SK-N-SH (cell line): Measurements from ENCODE around the gene FSTL5. TPM values are rescaled to one million over a fixed set of nuclear protein-coding genes. Genes with fewer than 3 reads are reported as not detected.

Experiments used
- CTCF ChIA-PET: fragments of 300-600, 350-600 bp; formaldehyde crosslinking; extraction: SDS; loops from one replicate; lab custom pipeline; 2021; lab: Yijun Ruan, JAX
- POLR2A ChIA-PET: fragments of 350-600 bp; sonication (Branson Sonifier 250); formaldehyde crosslinking; extraction: SDS; loops from one replicate; lab custom pipeline; 2020; ENCODE audit warnings: antibody characterized with exemption, inconsistent platforms; lab: Yijun Ruan, JAX
- DNase-seq: peaks from one replicate; pipeline ENCODE4 v3.0.0; 2012
- H2AFZ ChIP-seq: fragments of 200-600 bp; sonication (generic); 2 replicates; pipeline ENCODE4 v1.8.1; 2016; ENCODE audit warnings: antibody characterized with exemption, mild to moderate bottlenecking, low read depth
- H3F3A ChIP-seq: fragments of 200-600 bp; sonication (generic); replicated peaks from 2 replicates; pipeline ENCODE3; 2016; ENCODE audit warnings: antibody characterized with exemption, mild to moderate bottlenecking; ENCODE audit not compliant: insufficient read depth
- H3K27ac ChIP-seq, 2 experiments: fragments of 200-500 bp in 1 of 2; fragments of 200-600 bp in 1 of 2; sonication (Bioruptor generic) in 1 of 2; sonication (generic), shearing (Covaris generic) in 1 of 2; 2 replicates each; pipeline versions ENCODE4 v1.5.1 to v1.6.1; 2014 to 2016; ENCODE audit warnings: low read depth in 2 of 2, inconsistent platforms in 1 of 2, low read length in 1 of 2, mild to moderate bottlenecking in 1 of 2, mixed read lengths in 1 of 2
- H3K27me3 ChIP-seq: fragments of 200-600 bp; sonication (generic), shearing (Covaris generic); 2 replicates; pipeline ENCODE4 v1.6.1; 2016; ENCODE audit warnings: mixed run types; ENCODE audit not compliant: insufficient read depth
- H3K36me3 ChIP-seq, 2 experiments: fragments of 200-500 bp in 1 of 2; fragments of 200-600 bp in 1 of 2; sonication (Bioruptor generic) in 1 of 2; sonication (generic) in 1 of 2; replicated peaks in 1 of 2; 2 replicates each; pipeline versions ENCODE3 to v1.5.1; 2014 to 2016; ENCODE audit warnings: low read length in 1 of 2, mild to moderate bottlenecking in 1 of 2; ENCODE audit not compliant: insufficient read depth in 2 of 2, control insufficient read depth in 1 of 2
- H3K4me1 ChIP-seq, 2 experiments: fragments of 200-500 bp in 1 of 2; fragments of 200-600 bp in 1 of 2; sonication (Bioruptor generic) in 1 of 2; sonication (generic), shearing (Covaris generic) in 1 of 2; 2 replicates each; pipeline versions ENCODE4 v1.5.1 to v1.6.1; 2014 to 2016; ENCODE audit warnings: low read depth in 1 of 2, low read length in 1 of 2, mixed run types in 1 of 2; ENCODE audit not compliant: insufficient read depth in 2 of 2, control insufficient read depth in 1 of 2
- H3K4me2 ChIP-seq: fragments of 200-600 bp; sonication (generic), shearing (Covaris generic); 2 replicates; pipeline ENCODE4 v1.6.1; 2017; ENCODE audit warnings: mixed run types
- H3K4me3 ChIP-seq, 2 experiments: fragments of 200-500 bp in 1 of 2; fragments of 200-600 bp in 1 of 2; sonication (Bioruptor generic) in 1 of 2; sonication (generic), shearing (Covaris generic) in 1 of 2; 2 replicates each; pipeline versions ENCODE4 v1.5.1 to v1.8.1; 2014 to 2016; ENCODE audit warnings: low read depth in 2 of 2, inconsistent platforms in 1 of 2, low read length in 1 of 2, mild to moderate bottlenecking in 1 of 2, mixed read lengths in 1 of 2, moderate library complexity in 1 of 2
- H3K79me2 ChIP-seq: fragments of 200-600 bp; sonication (generic); 2 replicates; pipeline ENCODE4 v1.8.1; 2017; ENCODE audit warnings: mild to moderate bottlenecking; ENCODE audit not compliant: insufficient read depth
- H3K9ac ChIP-seq: fragments of 200-600 bp; sonication (generic); 2 replicates; pipeline ENCODE4 v1.6.1; 2017; ENCODE audit warnings: mixed run types
- H3K9me2 ChIP-seq: fragments of 200-600 bp; sonication (generic); 2 replicates; pipeline ENCODE4 v1.6.1; 2017; ENCODE audit warnings: mixed run types
- H3K9me3 ChIP-seq: fragments of 200-600 bp; sonication (generic); 2 replicates; pipeline ENCODE4 v1.6.1; 2017; ENCODE audit warnings: mixed run types, mild to moderate bottlenecking, moderate library complexity
- H4K20me1 ChIP-seq: fragments of 200-600 bp; sonication (generic); 2 replicates; pipeline ENCODE4 v1.6.1; 2017; ENCODE audit warnings: mild to moderate bottlenecking, mixed run types; ENCODE audit not compliant: insufficient read depth
- EP300 ChIP-seq, 2 experiments: IDR thresholded peaks; 2 replicates each; pipeline versions ENCODE4 v1.4.0 to v1.6.1; 2012; ENCODE audit warnings: borderline replicate concordance in 1 of 2, low read depth in 1 of 2, low read length in 1 of 2
- FOSL2 ChIP-seq: IDR thresholded peaks from 2 replicates; pipeline ENCODE4 v1.4.0; 2012; ENCODE audit warnings: low read depth, mild to moderate bottlenecking, moderate library complexity, borderline replicate concordance
- JUND ChIP-seq: IDR thresholded peaks from 2 replicates; pipeline ENCODE4 v1.4.0; 2012
- NFIC ChIP-seq: IDR thresholded peaks from 2 replicates; pipeline ENCODE4 v1.4.0; 2012; ENCODE audit warnings: borderline replicate concordance
- RAD21 ChIP-seq: IDR thresholded peaks from 2 replicates; pipeline ENCODE4 v1.6.1; 2012; ENCODE audit warnings: mild to moderate bottlenecking, low read length
- RCOR1 ChIP-seq: fragments of 150-350 bp; IDR thresholded peaks from 2 replicates; pipeline ENCODE4 v1.6.1; 2017; ENCODE audit warnings: antibody characterized with exemption, low read length
- RFX5 ChIP-seq: IDR thresholded peaks from 2 replicates; pipeline ENCODE4 v1.6.1; 2012; ENCODE audit warnings: mild to moderate bottlenecking, improper control_type of control experiment, low read length
- RXRA ChIP-seq: IDR thresholded peaks from 2 replicates; pipeline ENCODE4 v1.4.0; 2012; ENCODE audit warnings: low read depth, mild to moderate bottlenecking, borderline replicate concordance
- TAF1 ChIP-seq: IDR thresholded peaks from 2 replicates; pipeline ENCODE4 v1.6.1; 2012; ENCODE audit warnings: low read depth, mild to moderate bottlenecking, low read length, moderate library complexity, borderline replicate concordance
- TCF12 ChIP-seq: IDR thresholded peaks from 2 replicates; pipeline ENCODE4 v1.4.0; 2012
- TEAD4 ChIP-seq: IDR thresholded peaks from 2 replicates; pipeline ENCODE4 v1.4.0; 2012; ENCODE audit warnings: mild to moderate bottlenecking, borderline replicate concordance; ENCODE audit not compliant: insufficient read depth
- WGBS: methylation state at CpG from one replicate; pipeline ENCODE4 v1.1.6; 2017; ENCODE audit warnings: low lambda C conversion rate; 5-methylcytosine and 5-hydroxymethylcytosine counted together
- polyA plus RNA-seq, 3 experiments: library from polyadenylated mRNA; depleted of rRNA; stranded (reverse); fragments of >200 nt; gene quantifications; 2 replicates each; pipeline ENCODE4 v1.2.3, GENCODE V29; 2012
- TF ChIP-seq, protein P1 (sequence below): IDR thresholded peaks from 2 replicates; pipeline ENCODE4 v1.6.1; 2012; ENCODE audit warnings: mild to moderate bottlenecking, low read depth, low read length, moderate library complexity
- TF ChIP-seq, protein P2 (sequence below): fragments of 200-600 bp; sonication (generic); IDR thresholded peaks from 2 replicates; pipeline ENCODE4 v1.6.1; 2017; ENCODE audit warnings: antibody characterized with exemption, mild to moderate bottlenecking, moderate library complexity
- TF ChIP-seq, protein P3 (sequence below): IDR thresholded peaks from 2 replicates; pipeline ENCODE4; 2012
- TF ChIP-seq, protein P4 (sequence below): IDR thresholded peaks from 2 replicates; pipeline ENCODE4 v1.4.0; 2012; ENCODE audit warnings: low read depth
- TF ChIP-seq, protein P5 (sequence below): IDR thresholded peaks from 2 replicates; pipeline ENCODE4 v1.4.0; 2012; ENCODE audit warnings: low read depth, borderline replicate concordance
- TF ChIP-seq, protein P6 (sequence below): fragments of 150-350 bp; IDR thresholded peaks from 2 replicates; pipeline ENCODE4 v1.6.1; 2016; ENCODE audit warnings: mild to moderate bottlenecking, low read depth, low read length

FSTL5 gene
- polyA plus RNA-seq, 1 of the 3 experiments (the other 2 are of a cell fraction): 0.07 TPM

DNA sequence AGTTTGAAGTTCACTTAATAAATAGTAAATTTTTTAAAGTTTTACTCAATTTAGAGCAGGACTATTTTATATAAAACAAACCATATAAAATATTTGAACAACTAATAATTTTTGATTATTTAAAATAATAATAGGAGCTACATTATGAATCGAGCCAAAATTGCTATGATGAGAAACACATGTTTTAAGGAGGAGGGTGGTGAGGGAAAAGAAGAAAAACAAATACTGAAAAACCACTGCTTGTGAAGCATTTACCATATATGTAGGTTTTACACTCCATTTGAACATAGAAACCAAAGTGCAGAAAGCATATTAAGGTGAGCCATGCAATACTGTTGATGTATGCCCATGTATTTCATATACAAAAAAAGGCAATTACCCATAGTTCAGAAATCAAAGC, 448.9 kb downstream of the FSTL5 start:
- no peak for DNase-seq
- peak overlapping the region; percentile 54; the same call in 1 of the 2 replicates for H3K9ac ChIP-seq
- 3% methylated on average over 1 of the region's 1 CpG for WGBS
- no peaks in the 10 kb centered on the region for H4K20me1 ChIP-seq
- no peaks in the 10 kb centered on the region for H3K27me3 ChIP-seq
- H3K4me2 ChIP-seq: peak overlapping the region; percentile 64; the same call in 1 of the 2 replicates
- peaks cover 13% of the 10 kb centered on the region for H3F3A ChIP-seq
- H3K27ac ChIP-seq: peak overlapping the region; percentile 82 to 92; a peak in 3 of 4 replicates
- TF ChIP-seq TCF12 (peak; percentile 60), TAF1 (no peak)
- TF ChIP-seq, protein P1, sequence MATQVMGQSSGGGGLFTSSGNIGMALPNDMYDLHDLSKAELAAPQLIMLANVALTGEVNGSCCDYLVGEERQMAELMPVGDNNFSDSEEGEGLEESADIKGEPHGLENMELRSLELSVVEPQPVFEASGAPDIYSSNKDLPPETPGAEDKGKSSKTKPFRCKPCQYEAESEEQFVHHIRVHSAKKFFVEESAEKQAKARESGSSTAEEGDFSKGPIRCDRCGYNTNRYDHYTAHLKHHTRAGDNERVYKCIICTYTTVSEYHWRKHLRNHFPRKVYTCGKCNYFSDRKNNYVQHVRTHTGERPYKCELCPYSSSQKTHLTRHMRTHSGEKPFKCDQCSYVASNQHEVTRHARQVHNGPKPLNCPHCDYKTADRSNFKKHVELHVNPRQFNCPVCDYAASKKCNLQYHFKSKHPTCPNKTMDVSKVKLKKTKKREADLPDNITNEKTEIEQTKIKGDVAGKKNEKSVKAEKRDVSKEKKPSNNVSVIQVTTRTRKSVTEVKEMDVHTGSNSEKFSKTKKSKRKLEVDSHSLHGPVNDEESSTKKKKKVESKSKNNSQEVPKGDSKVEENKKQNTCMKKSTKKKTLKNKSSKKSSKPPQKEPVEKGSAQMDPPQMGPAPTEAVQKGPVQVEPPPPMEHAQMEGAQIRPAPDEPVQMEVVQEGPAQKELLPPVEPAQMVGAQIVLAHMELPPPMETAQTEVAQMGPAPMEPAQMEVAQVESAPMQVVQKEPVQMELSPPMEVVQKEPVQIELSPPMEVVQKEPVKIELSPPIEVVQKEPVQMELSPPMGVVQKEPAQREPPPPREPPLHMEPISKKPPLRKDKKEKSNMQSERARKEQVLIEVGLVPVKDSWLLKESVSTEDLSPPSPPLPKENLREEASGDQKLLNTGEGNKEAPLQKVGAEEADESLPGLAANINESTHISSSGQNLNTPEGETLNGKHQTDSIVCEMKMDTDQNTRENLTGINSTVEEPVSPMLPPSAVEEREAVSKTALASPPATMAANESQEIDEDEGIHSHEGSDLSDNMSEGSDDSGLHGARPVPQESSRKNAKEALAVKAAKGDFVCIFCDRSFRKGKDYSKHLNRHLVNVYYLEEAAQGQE: no peak
- peak overlapping the region; percentile 77 for H2AFZ ChIP-seq
- H3K9me3 ChIP-seq: no peaks in the 10 kb centered on the region; the same call in 1 of the 2 replicates
- no peak overlapping the region; a peak in 1 of 4 replicates for H3K4me3 ChIP-seq
- peaks cover 3 to 5% of the 10 kb centered on the region in 2 experiments; a peak in 1 of 4 replicates for H3K4me1 ChIP-seq
- ChIA-PET POLR2A (no interaction called here), CTCF (no interaction called here)
- no peaks in the 10 kb centered on the region for H3K9me2 ChIP-seq
- no peaks in the 10 kb centered on the region for H3K79me2 ChIP-seq
- H3K36me3 ChIP-seq: no peaks in the 10 kb centered on the region

DNA sequence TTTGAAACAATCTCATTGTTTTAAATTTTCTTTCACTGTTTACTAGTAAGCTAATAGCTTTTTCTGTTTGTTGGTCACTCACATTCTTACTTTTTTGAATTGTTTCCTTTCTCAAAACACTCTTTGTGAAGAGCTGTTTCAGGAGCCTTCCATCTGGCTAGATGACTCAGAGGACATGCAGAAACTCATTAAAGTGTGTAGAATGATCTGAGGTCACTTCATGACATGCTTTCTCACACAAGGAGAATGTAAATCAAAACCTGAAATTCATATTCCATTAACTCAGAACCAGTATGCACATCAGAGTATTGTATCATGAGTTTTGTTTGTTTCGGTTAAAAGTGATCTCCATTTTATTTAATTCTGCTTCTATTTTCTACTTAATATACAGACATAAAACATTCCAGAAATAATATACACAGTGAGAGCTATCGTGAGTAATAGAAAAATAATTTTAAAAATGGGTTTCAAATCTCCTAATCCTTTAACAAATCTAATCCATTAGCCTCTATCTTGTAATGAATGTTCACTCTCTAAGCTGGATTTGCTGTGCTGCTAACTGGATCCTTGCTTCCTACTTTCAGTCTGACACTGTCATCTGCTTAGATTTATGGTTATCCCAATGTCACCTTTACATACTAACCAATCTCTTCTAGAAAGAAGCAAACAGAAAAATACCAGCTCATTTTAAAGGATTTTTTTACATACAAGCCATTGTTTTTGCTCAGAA, 449.6 kb downstream of the FSTL5 start:
- DNase-seq: no peak
- H3F3A ChIP-seq: peaks cover 13% of the 10 kb centered on the region
- 5% methylated on average over 2 of the region's 2 CpGs for WGBS
- peak overlapping the region; percentile 54; the same call in 1 of the 2 replicates for H3K9ac ChIP-seq
- H3K27ac ChIP-seq: peak overlapping the region; percentile 82 to 92; a peak in 3 of 4 replicates
- no peaks in the 10 kb centered on the region for H3K27me3 ChIP-seq
- no peaks in the 10 kb centered on the region for H3K9me3 ChIP-seq
- no peaks in the 10 kb centered on the region for H3K9me2 ChIP-seq
- H3K4me3 ChIP-seq: peak overlapping the region; percentile 17 to 44; a peak in 2 of 4 replicates
- peak overlapping the region; percentile 77 for H2AFZ ChIP-seq
- POLR2A ChIA-PET: no interaction called here
- H3K4me2 ChIP-seq: peak overlapping the region; percentile 64
- H3K36me3 ChIP-seq: no peaks in the 10 kb centered on the region
- no peaks in the 10 kb centered on the region for H3K79me2 ChIP-seq
- H3K4me1 ChIP-seq: peaks cover 3 to 5% of the 10 kb centered on the region in 2 experiments; a peak in 1 of 4 replicates
- CTCF ChIA-PET: interaction anchor here (0.6 kb wide), 1 partner anchor 58 kb away, joined by 3 read pairs; no protein-coding TSS in a partner anchor
- no peaks in the 10 kb centered on the region for H4K20me1 ChIP-seq
- TF ChIP-seq, protein P2, sequence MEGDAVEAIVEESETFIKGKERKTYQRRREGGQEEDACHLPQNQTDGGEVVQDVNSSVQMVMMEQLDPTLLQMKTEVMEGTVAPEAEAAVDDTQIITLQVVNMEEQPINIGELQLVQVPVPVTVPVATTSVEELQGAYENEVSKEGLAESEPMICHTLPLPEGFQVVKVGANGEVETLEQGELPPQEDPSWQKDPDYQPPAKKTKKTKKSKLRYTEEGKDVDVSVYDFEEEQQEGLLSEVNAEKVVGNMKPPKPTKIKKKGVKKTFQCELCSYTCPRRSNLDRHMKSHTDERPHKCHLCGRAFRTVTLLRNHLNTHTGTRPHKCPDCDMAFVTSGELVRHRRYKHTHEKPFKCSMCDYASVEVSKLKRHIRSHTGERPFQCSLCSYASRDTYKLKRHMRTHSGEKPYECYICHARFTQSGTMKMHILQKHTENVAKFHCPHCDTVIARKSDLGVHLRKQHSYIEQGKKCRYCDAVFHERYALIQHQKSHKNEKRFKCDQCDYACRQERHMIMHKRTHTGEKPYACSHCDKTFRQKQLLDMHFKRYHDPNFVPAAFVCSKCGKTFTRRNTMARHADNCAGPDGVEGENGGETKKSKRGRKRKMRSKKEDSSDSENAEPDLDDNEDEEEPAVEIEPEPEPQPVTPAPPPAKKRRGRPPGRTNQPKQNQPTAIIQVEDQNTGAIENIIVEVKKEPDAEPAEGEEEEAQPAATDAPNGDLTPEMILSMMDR: no peak
- TF ChIP-seq TEAD4 (peak; percentile 74), JUND (peak; percentile 88), RAD21 (no peak), NFIC (no peak), RCOR1 (no peak), TCF12 (peak; percentile 93), RFX5 (no peak), RXRA (peak; percentile 55; the same call in 1 of the 2 replicates), FOSL2 (peak; percentile 93), EP300 (IDR thresholded peaks at IDR 0.05; ENCODE audit: borderline replicate concordance in 1 of 2, low read depth in 1 of 2, low read length in 1 of 2) (peak in 1 of 2 experiments; percentile 74; a peak in 2 of 4 replicates)
- TF ChIP-seq, protein P3, sequence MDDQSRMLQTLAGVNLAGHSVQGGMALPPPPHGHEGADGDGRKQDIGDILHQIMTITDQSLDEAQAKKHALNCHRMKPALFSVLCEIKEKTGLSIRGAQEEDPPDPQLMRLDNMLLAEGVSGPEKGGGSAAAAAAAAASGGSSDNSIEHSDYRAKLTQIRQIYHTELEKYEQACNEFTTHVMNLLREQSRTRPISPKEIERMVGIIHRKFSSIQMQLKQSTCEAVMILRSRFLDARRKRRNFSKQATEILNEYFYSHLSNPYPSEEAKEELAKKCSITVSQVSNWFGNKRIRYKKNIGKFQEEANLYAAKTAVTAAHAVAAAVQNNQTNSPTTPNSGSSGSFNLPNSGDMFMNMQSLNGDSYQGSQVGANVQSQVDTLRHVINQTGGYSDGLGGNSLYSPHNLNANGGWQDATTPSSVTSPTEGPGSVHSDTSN: peak; percentile 86
- TF ChIP-seq, protein P4, sequence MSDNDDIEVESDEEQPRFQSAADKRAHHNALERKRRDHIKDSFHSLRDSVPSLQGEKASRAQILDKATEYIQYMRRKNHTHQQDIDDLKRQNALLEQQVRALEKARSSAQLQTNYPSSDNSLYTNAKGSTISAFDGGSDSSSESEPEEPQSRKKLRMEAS: peak; percentile 38; the same call in 1 of the 2 replicates
- TF ChIP-seq, protein P5, sequence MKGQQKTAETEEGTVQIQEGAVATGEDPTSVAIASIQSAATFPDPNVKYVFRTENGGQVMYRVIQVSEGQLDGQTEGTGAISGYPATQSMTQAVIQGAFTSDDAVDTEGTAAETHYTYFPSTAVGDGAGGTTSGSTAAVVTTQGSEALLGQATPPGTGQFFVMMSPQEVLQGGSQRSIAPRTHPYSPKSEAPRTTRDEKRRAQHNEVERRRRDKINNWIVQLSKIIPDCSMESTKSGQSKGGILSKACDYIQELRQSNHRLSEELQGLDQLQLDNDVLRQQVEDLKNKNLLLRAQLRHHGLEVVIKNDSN: no peak
- TF ChIP-seq, protein P6, sequence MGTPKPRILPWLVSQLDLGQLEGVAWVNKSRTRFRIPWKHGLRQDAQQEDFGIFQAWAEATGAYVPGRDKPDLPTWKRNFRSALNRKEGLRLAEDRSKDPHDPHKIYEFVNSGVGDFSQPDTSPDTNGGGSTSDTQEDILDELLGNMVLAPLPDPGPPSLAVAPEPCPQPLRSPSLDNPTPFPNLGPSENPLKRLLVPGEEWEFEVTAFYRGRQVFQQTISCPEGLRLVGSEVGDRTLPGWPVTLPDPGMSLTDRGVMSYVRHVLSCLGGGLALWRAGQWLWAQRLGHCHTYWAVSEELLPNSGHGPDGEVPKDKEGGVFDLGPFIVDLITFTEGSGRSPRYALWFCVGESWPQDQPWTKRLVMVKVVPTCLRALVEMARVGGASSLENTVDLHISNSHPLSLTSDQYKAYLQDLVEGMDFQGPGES: no peak
